LNCAP (cell line): ENCODE data around the gene NSUN3.

Experiments
- CTCF ChIP-seq: fragments of 450-650 bp; IDR thresholded peaks from 2 replicates; pipeline ENCODE4 v1.5.1; 2017; ENCODE audit warnings: mild to moderate bottlenecking

The NSUN3 gene

GRCh38 chr3:94117729-94118128 lies 54.9 kb downstream of the NSUN3 start:
- no peak for TF ChIP-seq CTCF

DNA sequence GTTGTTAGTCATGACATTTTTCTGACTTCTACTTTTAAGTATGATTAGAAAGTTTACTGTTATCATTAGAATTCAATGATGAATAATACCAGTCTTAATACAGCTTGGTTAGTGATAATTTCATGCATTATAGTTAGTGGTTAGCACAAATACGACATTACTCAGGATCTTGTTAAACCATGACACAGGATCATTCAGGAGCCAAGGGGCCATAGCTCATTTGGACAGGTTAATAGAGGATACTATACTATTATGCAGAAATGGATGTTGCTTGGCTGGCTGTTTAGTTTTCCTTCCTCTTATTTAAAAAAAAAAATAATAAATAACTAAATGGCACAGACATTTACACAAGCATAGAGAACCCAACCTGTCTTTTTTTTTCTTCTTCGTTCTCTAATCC lies 55.5 kb downstream of the NSUN3 start:
- no peak for TF ChIP-seq CTCF

- TF ChIP-seq CTCF, result no peak
Measured at GRCh38 chr3:94121161-94121560, 58.3 kb downstream of the NSUN3 start.

DNA sequence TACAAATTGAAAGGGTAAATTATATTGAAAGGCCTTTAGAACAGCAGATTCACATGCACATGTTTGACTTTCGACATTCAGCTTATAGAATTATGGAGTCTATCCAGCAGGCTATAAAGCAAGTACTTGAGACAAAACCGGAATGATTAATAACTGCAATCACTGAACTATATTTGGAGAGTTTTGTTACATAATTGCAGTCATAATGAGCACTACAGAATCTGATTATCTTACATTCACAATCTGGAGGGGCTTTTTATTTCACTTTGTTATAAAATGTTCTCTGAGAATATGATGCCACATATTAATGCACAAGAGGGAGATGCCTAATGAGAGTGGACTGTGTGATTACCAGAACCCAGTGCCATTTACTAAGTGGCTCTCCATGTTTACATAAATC lies 64.3 kb downstream of the NSUN3 start:
- no peak for TF ChIP-seq CTCF

DNA sequence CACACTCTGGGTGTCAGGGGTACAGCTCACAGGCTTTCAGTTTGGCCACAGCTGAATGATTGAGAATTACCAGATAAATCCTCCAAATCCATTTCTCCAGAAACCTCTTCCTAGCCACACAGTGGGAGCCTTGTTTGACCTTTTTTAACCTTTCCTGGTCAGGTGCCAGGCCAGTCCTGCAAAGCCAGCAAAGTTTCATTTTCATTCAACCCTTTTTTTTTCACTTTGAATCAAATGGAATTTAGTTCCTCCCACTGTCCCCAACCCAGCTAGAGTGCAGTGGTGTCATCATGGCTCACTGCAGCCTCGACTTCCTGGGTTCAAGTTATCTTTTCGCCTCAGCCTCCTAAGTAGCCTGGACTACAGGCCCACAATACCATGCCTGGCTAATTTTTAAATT lies 67.8 kb downstream of the NSUN3 start:
- no peak for TF ChIP-seq CTCF

DNA sequence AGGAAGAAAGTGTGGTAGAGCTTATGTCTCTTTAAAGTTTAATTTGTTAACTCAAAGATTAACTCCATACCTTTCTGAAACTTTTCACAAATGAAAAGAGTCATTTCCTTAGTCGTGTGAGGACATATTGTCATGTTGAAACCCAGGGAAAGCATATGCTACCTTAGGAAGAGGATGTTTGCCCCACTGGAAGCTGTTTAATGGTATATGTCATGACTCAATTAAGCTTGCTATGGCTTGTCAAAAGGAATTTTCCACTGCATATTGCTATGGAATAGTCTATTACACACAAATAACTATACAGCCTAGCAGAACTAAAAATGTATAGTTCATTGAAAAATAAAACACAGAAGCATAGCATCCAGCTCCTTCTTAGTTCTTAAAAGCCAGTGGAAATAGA lies 69.9 kb downstream of the NSUN3 start:
- no peak for TF ChIP-seq CTCF

DNA sequence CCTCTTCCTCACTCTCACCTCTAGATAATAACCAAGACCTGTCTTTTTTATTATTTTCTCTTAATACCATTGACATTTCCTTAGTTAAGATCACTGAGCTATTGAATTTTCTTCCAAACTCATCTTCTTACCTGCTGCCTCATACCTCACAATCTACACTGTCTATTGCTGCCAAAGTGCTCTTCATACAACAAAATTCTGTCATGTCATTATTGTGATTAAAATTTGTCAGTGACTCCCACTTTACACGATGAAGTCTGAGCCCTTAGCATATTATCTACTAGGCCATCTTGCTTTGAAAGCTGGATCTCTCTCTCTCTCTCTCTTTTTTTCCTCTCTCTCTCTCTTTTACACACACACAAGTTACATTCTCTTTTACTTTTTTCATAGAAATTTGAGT lies 73.3 kb downstream of the NSUN3 start:
- TF ChIP-seq CTCF, result no peak

- no peak for TF ChIP-seq CTCF
Measured at GRCh38 chr3:94137377-94137776, 74.5 kb downstream of the NSUN3 start.
